ENCODE measurements around the gene EVI5.
"Not testable (repeated sequence)": the region's sequence is repeated elsewhere in the genome, so short reads cannot be mapped to it uniquely, and the experiment has no call there.

EVI5 gene

GRCh38 chr1:92583821-92584760, 200.8 kb downstream of the EVI5 start:
- DNase-seq (ENCODE audit: low read depth in 3 of 3, low spot score in 1 of 3) = no peak

DNA sequence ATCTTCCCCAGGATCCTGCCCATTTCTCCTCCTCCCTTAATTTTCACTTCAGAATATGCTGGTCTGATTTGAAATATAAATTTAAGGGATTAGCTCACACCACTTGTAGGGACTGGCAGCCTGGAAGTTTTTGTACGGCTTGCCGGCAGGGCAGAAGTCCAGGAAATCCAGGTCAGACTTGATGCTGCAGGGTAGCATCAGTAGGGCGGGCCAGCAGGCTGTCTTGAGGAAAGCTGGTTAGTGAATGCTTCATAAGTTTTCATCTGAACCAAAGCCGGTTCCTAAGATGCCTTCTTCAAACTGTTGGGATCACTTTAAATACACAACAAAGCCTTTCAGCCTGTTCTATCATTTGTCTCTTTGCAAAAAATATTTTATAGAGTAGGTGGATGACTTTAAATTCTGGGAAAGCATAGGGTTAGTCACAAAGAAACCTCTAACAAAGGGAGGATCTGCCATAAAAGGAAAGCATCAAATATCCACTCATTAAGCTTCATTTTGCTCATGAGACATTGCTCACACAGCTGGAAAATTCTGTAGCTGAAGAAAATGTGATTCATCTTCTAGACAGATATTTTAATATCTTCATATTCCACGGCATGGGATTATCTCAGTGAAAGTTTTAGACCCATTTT, 207.5 kb downstream of the EVI5 start:
- DNase-seq (ENCODE audit: low read depth in 3 of 3, low spot score in 1 of 3) = no peak

DNA sequence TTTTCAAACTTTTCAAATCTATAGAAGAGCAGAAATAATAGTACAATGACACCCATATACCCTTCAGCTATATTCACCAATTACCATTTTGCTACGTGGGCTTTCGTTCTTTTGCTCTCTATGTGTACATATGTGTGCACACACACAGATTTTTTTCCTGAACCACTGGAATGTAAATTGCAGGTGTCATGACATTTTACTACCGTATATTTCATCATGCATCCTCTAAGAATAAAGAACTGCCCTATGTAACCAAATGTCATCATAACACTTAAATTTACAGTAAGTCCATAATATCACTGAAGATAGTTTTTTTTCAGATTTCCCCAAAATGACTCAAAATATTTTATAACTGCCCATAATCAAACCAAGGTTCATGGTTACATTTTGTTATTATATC, 209.8 kb downstream of the EVI5 start:
- DNase-seq (ENCODE audit: low read depth in 3 of 3, low spot score in 1 of 3) = no peak

GRCh38 chr1:92572520-92572919, 212.4 kb downstream of the EVI5 start:
- no peak for DNase-seq (ENCODE audit: low read depth in 3 of 3, low spot score in 1 of 3)

DNA sequence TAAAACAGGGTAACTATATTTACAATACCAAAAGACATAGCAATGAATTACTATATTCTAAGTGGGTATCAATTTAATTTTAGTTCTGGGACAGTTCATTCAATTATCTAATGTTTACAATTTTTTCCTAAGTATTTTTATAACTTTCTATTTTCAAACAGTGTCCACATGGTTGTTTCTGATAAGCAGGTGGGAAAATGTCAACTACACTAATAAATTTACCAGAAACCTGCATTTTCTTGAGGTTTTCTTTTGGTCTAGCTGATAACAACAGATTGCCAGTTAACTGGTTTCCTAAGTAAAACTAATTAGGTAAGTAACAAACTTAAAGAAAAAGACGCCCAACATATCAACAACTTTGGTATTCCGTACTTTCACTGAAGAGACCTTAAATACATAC, 213.3 kb downstream of the EVI5 start:
- no peak for DNase-seq (ENCODE audit: low read depth in 3 of 3, low spot score in 1 of 3)

DNA sequence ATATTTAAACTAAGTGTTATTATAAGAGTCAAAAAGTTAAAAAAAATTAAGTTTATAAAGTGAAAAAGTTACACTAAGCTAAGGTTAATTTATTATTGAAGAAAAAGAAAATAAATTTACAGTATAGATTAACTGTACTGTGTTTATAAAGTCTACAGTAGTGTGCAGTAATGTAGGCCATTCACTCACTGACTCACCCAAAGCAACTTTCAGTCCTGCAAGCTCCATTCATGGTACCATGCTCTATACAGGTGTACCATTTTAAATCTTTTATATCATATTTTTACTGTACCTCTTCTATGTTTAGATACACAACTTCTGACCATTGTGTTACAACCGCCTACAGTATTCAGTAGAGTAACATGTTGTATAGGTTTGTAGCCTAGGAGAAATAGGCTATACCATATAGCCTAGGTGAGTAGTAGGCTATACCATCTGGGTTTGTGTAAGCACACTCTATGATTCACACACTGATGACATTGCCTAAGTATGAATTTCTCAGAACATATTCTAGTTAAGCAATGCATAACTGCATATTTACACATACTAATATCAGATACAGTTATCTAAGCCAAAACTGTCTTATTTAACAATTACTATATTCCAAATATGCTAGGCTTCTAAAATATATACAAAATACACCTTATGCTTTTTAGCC, 217.6 kb downstream of the EVI5 start:
- DNase-seq (ENCODE audit: low read depth in 3 of 3, low spot score in 1 of 3) = no peak

DNA sequence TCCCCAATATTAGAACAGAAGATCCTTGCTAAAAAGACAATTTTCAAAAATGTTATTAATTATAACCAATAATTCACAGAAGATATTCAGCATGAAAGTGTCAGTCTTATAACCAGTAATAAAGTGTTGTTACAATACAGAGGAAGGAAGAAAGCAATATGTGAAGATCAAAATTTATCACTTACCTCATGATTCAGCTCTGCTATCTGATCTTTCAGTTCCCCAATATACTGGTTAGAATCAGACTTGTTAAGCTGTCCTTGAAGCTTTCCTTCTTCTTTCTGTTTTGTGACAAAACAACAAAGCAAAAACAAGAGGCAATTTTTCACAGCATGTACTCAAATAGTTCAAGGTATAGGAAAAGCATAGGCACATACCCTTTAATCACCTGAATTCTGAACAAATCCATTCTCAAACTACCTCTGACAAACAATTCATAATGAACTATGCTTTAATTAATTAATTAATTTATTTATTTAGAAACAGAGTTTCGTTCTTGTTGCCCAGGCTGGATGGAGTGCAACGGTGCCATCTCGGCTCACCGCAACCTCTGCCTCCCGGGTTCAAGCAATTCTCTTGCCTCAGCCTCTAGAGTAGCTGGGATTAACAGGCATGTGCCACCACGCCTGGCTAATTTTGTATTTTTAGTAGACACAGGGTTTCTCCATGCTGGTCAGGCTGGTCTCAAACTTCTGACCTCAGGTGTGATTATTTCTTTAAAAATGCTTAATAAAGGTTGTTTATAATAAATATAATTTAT, 221.3 kb downstream of the EVI5 start:
- no peak for DNase-seq (ENCODE audit: low read depth in 3 of 3, low spot score in 1 of 3)

- DNase-seq (ENCODE audit: low read depth in 3 of 3, low spot score in 1 of 3) = no peak
These were observed 228.6 kb downstream of the EVI5 start for GRCh38 chr1:92556350-92556749.

DNA sequence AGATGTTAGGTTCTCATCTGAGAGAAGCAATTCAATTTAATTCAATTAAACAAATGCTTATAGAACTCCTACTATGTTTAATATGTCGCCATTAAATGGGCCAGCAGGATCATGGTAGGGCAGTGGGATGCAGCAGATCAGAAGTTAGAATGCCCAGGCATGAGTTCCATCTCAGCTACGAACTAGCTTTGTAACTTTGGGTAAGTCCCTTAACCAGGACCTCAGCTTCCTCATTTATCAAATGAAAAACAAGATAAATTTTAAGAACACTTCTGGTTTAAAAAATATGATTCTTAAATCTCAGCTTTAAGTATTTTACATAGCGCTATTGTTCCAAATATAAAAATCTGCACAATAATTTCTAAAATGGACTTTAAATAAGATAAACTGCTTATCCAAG, 230.7 kb downstream of the EVI5 start:
- DNase-seq (ENCODE audit: low read depth in 3 of 3, low spot score in 1 of 3) = no peak

DNA sequence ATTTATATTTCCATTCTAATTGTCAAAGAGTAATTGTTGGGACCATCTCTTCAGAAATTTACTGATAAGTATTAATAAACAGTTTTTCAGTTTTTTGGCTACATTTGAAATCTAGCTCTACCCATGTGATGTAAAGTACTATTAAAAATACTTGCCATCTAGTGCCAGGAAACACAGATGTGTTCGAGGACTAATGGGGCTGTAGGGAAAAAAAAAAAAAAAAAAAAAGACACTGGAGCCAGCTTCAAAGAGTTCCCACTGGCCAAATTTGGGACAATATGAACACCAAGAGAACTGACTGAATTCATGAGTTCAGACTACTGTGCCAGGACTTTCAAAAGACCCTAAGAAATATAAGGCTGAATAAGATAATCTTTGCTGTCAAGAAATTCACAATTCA, 233.0 kb downstream of the EVI5 start:
- no peak for DNase-seq (ENCODE audit: low read depth in 3 of 3, low spot score in 1 of 3)

DNA sequence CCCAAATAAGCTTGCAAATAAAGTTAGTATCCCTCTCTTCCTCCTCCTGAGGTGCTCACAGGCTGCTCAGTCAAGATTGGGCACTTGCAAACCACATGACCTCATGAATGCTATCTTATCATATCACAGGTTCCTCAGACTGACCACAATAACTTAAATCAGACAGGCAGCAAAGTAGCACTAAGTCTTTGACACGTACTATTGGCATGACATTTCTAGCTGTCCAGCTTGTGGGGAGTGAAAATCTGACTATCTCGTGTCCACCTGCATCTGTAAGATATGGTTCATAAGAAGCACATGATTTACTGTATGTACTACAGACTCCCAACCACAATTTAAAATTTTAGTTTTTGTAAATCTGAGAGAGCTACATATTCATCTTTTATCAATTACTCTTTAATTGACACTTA, 240.1 kb downstream of the EVI5 start:
- no peak for DNase-seq (ENCODE audit: low read depth in 3 of 3, low spot score in 1 of 3)

- no peak for DNase-seq (ENCODE audit: low read depth in 3 of 3, low spot score in 1 of 3)
These were observed 241.5 kb downstream of the EVI5 start for GRCh38 chr1:92543131-92544055.

DNA sequence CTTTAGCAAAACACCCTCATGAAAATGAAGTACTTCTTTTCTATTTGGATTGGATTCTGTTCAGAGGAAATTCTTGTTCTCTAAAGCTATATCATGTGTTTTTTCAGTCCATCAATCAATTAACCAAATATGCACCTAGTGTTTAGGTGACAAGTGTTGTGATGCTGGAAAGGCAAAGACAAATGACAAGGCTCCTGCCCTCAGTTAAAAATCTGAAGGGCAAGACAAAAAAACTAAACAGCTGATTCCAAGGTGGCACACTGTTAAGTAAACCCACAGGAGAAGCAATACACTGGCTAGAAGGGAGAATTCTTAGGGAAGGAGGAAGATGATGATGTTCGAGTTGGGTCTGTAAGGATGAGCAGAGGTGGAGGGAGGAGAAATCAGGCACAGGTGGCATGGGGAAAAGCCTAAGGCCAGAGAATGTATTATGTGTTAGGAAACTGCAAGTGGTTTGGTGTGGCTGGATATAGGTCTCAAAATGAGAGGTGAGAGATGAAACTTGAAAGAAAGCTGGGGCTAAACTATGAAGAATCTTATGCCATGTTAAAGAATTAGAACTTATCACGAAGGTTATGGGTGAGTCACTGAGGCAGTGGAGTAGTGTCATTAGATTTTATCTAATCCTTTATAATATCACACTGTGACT, 246.4 kb downstream of the EVI5 start:
- DNase-seq (ENCODE audit: low read depth in 3 of 3, low spot score in 1 of 3) = no peak

GRCh38 chr1:92538048-92538412, 246.9 kb downstream of the EVI5 start:
- DNase-seq (ENCODE audit: low read depth in 3 of 3, low spot score in 1 of 3) = no peak

DNA sequence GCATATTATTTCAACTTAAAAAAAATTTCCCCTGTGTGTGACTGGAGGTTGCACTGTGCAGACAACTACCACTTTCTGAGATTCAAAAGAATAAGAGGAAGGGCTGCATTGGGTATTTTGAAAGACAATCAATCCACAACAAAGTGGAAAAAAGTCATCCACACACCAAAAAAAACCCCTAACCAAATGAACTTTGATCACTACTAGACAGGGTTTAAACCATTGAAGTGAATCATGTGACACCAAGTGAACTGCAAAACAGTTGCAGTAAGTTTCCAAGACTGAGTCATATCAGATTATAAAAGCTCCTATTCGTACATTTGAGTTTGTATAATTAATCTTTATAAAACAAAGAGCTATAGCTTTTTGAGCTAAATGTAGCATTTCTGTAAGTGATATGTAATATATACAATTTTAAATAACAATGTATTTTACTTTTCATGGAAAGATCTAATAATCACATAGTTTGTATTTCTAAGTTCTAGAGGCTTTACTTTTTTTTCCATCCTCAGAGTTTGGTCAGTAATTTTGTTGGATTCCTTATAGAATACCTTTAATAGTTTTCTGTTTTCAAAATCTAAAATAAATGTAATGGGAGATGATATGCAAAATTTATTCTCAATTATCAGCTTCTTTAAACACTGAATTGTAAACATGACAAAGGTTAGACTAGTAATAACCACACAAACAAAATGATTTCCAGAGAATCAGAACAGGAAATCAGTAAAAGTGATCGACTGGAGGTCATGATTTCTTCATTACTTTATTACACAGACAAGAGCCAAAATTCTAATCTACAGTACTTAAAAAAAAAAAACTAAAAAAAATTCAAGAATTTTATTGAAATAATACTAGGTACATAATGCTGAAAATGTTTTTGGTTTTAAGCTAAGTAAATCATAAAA, 247.7 kb downstream of the EVI5 start:
- peak in 2 of 3 donors; percentile 6 to 10 for DNase-seq (ENCODE audit: low read depth in 3 of 3, low spot score in 1 of 3)

DNA sequence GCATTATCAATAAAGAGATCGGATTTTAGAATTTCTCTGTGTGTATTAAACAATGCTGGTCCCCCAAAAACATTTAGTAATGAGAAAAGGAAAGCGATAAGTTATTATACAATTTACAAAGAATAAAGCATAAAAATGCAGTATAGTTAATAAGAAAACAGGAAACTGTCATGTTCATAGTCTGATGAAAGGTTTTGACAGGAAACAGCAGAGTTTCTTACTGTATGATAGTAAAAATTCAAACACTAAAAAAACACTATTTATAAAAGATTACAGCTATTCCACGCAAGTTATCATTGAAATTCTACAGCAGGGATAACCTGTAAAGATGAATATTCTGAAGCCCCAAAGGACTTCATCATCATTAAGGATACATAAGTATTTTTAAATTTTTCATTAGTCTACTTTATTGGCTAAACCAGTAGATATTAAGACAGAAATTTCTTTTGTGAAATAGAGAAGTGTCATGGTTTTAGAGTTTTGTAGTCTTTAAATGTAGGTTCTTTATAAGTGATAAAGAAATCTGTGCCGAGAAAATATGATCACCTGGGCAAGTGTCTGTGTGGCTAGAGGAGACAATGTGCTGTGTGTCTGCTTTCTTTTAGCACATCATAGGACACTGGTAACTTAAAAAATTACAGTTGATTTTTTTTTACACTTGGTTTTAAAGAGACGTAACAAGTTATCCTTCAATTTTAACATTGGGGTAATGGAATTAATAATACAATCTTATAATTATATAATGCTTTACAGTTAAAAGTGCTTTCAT, 248.5 kb downstream of the EVI5 start:
- DNase-seq (ENCODE audit: low read depth in 3 of 3, low spot score in 1 of 3) = no peak

- DNase-seq (ENCODE audit: low read depth in 3 of 3, low spot score in 1 of 3) = not testable (repeated sequence)
These were observed 252.5 kb downstream of the EVI5 start for GRCh38 chr1:92532371-92532770.

- not testable (repeated sequence) for DNase-seq (ENCODE audit: low read depth in 3 of 3, low spot score in 1 of 3)
These were observed 253.0 kb downstream of the EVI5 start for GRCh38 chr1:92531939-92532338.
